OCI-LY7 (cell line): ENCODE measurements around the gene UBAP1. TPM values are rescaled to one million over a fixed set of nuclear protein-coding genes. Genes with fewer than 3 reads are reported as not detected.
"Not testable (repeated sequence)": the region's sequence is repeated elsewhere in the genome, so short reads cannot be mapped to it uniquely, and the experiment has no call there.

ENCODE experiments used
- BruUV-seq: library from RNA; stranded (reverse); fragments of 400-500 nt; replicated peaks from 2 replicates; lab custom pipeline; 2021; lab: Mats Ljungman, UMichigan
- CTCF ChIA-PET: fragments of 300-600 bp; sonication (Branson Sonifier 250); formaldehyde crosslinking; loops from one replicate; lab custom pipeline; 2022; ENCODE audit warnings: antibody characterized with exemption; ENCODE audit not compliant: unreplicated experiment; lab: Charles Lee
- POLR2A ChIA-PET: fragments of 300-600 bp; sonication (Branson Sonifier 250); formaldehyde crosslinking; loops from one replicate; lab custom pipeline; 2022; ENCODE audit warnings: antibody characterized with exemption; lab: Charles Lee
- DNase-seq: peaks from one replicate; pipeline ENCODE4 v3.0.0-alpha.2; 2015; ENCODE audit warnings: low spot score
- H2AFZ ChIP-seq: fragments of 200-600 bp; sonication (generic), shearing (Covaris generic); 2 replicates; pipeline ENCODE4 v1.6.1; 2014; ENCODE audit warnings: mild to moderate bottlenecking, antibody characterized with exemption, low read length, moderate library complexity
- H3K27ac ChIP-seq: fragments of 200-600 bp; sonication (generic); 2 replicates; pipeline ENCODE4 v1.5.1; 2014; ENCODE audit warnings: mixed run types, low read depth, mild to moderate bottlenecking, moderate library complexity, low read length, inconsistent platforms; ENCODE audit not compliant: poor library complexity, severe bottlenecking
- H3K36me3 ChIP-seq: fragments of 200-600 bp; sonication (generic); 2 replicates; pipeline ENCODE4 v1.6.1; 2014; ENCODE audit warnings: mild to moderate bottlenecking, antibody characterized with exemption, low read length, moderate library complexity, mixed read lengths; ENCODE audit not compliant: insufficient read depth
- H3K4me1 ChIP-seq: fragments of 200-600 bp; sonication (generic); 2 replicates; pipeline ENCODE4 v1.5.1; 2014; ENCODE audit warnings: mild to moderate bottlenecking, low read length; ENCODE audit not compliant: insufficient read depth, poor library complexity, severe bottlenecking
- H3K4me2 ChIP-seq: fragments of 200-600 bp; sonication (generic); 2 replicates; pipeline ENCODE4 v1.6.1; 2014; ENCODE audit warnings: mild to moderate bottlenecking, low read length
- H3K4me3 ChIP-seq: fragments of 200-600 bp; sonication (generic); 2 replicates; pipeline ENCODE4 v1.5.1; 2014; ENCODE audit warnings: mild to moderate bottlenecking, low read depth, low read length; ENCODE audit not compliant: poor library complexity, severe bottlenecking
- H3K79me2 ChIP-seq: fragments of 200-600 bp; sonication (generic); 2 replicates; pipeline ENCODE4 v1.6.1; 2016; ENCODE audit warnings: low read depth, mild to moderate bottlenecking, low read length, moderate library complexity, mixed read lengths; ENCODE audit not compliant: insufficient read depth
- H3K9me2 ChIP-seq: fragments of 200-600 bp; sonication (generic); 2 replicates; pipeline ENCODE4 v1.6.1; 2016; ENCODE audit warnings: mild to moderate bottlenecking, low read length, mixed read lengths; ENCODE audit not compliant: insufficient read depth
- H3K9me3 ChIP-seq: fragments of 200-600 bp; sonication (generic); 2 replicates; pipeline ENCODE4 v1.6.1; 2014; ENCODE audit warnings: mild to moderate bottlenecking, mixed run types, low read length, mixed read lengths
- H4K20me1 ChIP-seq: fragments of 200-600 bp; sonication (generic); 2 replicates; pipeline ENCODE4 v1.6.1; 2014; ENCODE audit warnings: mild to moderate bottlenecking, antibody characterized with exemption, low read length, moderate library complexity, mixed read lengths; ENCODE audit not compliant: insufficient read depth
- CTCF ChIP-seq: fragments of 200-600 bp; sonication (generic); conservative IDR thresholded peaks from 2 replicates; pipeline ENCODE4 v1.5.1; 2014; ENCODE audit warnings: mild to moderate bottlenecking, antibody characterized with exemption, low read length, moderate library complexity, mixed read lengths
- EZH2phosphoT487 ChIP-seq: fragments of 200-600 bp; sonication (generic); IDR thresholded peaks from 2 replicates; pipeline ENCODE4 v1.6.1; 2018; ENCODE audit warnings: low read depth, borderline replicate concordance, mild to moderate bottlenecking, mixed run types, antibody characterized with exemption, low read length, moderate library complexity, mixed read lengths
- intact Hi-C: fragments of 100-400 bp; cut with micrococcal nuclease; formaldehyde crosslinking; loops from one replicate; pipeline ENCODE4 v1.10.0; 2022; ENCODE audit not compliant: unreplicated experiment
- total RNA-seq, 2 experiments: library from RNA; depleted of rRNA in 1 of 2; stranded (reverse); fragments of >200 nt in 1 of 2; shearing (Covaris generic) in 1 of 2; gene quantifications; 2 replicates each; pipeline ENCODE4 v1.2.3, GENCODE V29; 2014 to 2022

The UBAP1 gene
- total RNA-seq, 2 experiments from 2014 or later, result 12.4 to 22.4 TPM

- H3K9me2 ChIP-seq, result no peaks in the 10 kb centered on the region
- BruUV-seq, result no TSS peak
- no peak overlapping the region for H3K4me3 ChIP-seq
- intact Hi-C loops, result no loop called here
- H2AFZ ChIP-seq, result no peak overlapping the region
- H4K20me1 ChIP-seq, result 0 out of 2 replicates have a peak, but pooled peaks cover 5% of the 10 kb centered on the region
- DNase-seq, result no peak
- H3K36me3 ChIP-seq, result peaks cover 6% of the 10 kb centered on the region; the same call in 1 of the 2 replicates
- peaks cover 8% of the 10 kb centered on the region for H3K4me1 ChIP-seq
- peaks cover 25% of the 10 kb centered on the region; the same call in 1 of the 2 replicates for H3K79me2 ChIP-seq
- CTCF ChIA-PET, result no interaction called here
- peaks cover 3% of the 10 kb centered on the region; the same call in 1 of the 2 replicates for H3K9me3 ChIP-seq
- POLR2A ChIA-PET, result interaction anchor here (0.6 to 0.7 kb wide), 3 partner anchors 10 to 282 kb away, joined by 4 to 6 read pairs (median 4); no protein-coding TSS in a partner anchor
- H3K27ac ChIP-seq, result no peak overlapping the region
- no peak overlapping the region for H3K4me2 ChIP-seq
- no peak for TF ChIP-seq EZH2phosphoT487
- TF ChIP-seq CTCF, result no peak
Measured at GRCh38 chr9:34206561-34206960, 27.7 kb downstream of the UBAP1 start.

- peaks cover 22% of the 10 kb centered on the region for H3K4me1 ChIP-seq
- peaks cover 30% of the 10 kb centered on the region; the same call in 1 of the 2 replicates for H3K79me2 ChIP-seq
- no peak for DNase-seq
- BruUV-seq, result no TSS peak
- intact Hi-C loops, result no loop called here
- TF ChIP-seq EZH2phosphoT487 (no peak), CTCF (no peak)
- peaks cover 3% of the 10 kb centered on the region; the same call in 1 of the 2 replicates for H3K9me3 ChIP-seq
- POLR2A ChIA-PET, result interaction anchor here (0.7 to 2.8 kb wide), 4 partner anchors 11 to 238 kb away, joined by 3 to 11 read pairs (median 3); no protein-coding TSS in a partner anchor
- no peak overlapping the region for H3K4me3 ChIP-seq
- CTCF ChIA-PET, result interaction anchor here (0.6 kb wide), 1 partner anchor 18 kb away, joined by 4 read pairs; no protein-coding TSS in a partner anchor
- 0 out of 2 replicates have a peak, but pooled peaks cover 5% of the 10 kb centered on the region for H4K20me1 ChIP-seq
- no peak overlapping the region for H2AFZ ChIP-seq
- peaks cover 6% of the 10 kb centered on the region; the same call in 1 of the 2 replicates for H3K36me3 ChIP-seq
- H3K27ac ChIP-seq, result no peak overlapping the region
- peak overlapping the region; percentile 7 for H3K4me2 ChIP-seq
- H3K9me2 ChIP-seq, result no peaks in the 10 kb centered on the region
Measured at GRCh38 chr9:34211395-34211794, 32.6 kb downstream of the UBAP1 start.

- CTCF ChIA-PET, H3K4me3 ChIP-seq, H3K4me2 ChIP-seq, H3K9me2 ChIP-seq, H3K27ac ChIP-seq, intact Hi-C loops, DNase-seq, H3K36me3 ChIP-seq, H3K9me3 ChIP-seq, BruUV-seq, H4K20me1 ChIP-seq, H2AFZ ChIP-seq: not testable (repeated sequence)
- POLR2A ChIA-PET, result interaction anchor here (0.7 to 1.2 kb wide), 2 partner anchors 14 to 170 kb away, joined by 3 to 4 read pairs; no protein-coding TSS in a partner anchor
- H3K79me2 ChIP-seq, result peaks cover 20% of the 10 kb centered on the region; the same call in 1 of the 2 replicates
- H3K4me1 ChIP-seq, result peaks cover 22% of the 10 kb centered on the region
Measured at GRCh38 chr9:34214354-34215000, 35.6 kb downstream of the UBAP1 start.
